WTC11 (cell line): ENCODE results near the gene SH2D1A.

ENCODE experiments used
- CTCF ChIP-seq: fragments of 200-600 bp; IDR thresholded peaks from 2 replicates; pipeline ENCODE4 v1.8.0; 2022; ENCODE audit warnings: antibody characterized with exemption
- GABPB1 ChIP-seq: sonication (generic); formaldehyde crosslinking; IDR thresholded peaks from 2 replicates; pipeline ENCODE4 v1.8.1; 2023; ENCODE audit warnings: mild to moderate bottlenecking, missing genetic modification reagents
- HMGXB4 ChIP-seq: sonication (generic); formaldehyde crosslinking; IDR thresholded peaks from 2 replicates; pipeline ENCODE4 v1.8.1; 2023; ENCODE audit warnings: mild to moderate bottlenecking, moderate library complexity, missing genetic modification reagents
- JUN ChIP-seq: sonication (generic); formaldehyde crosslinking; IDR thresholded peaks from 2 replicates; pipeline ENCODE4 v1.8.0; 2023; ENCODE audit warnings: mild to moderate bottlenecking, missing genetic modification reagents
- KAT7 ChIP-seq: sonication (generic); formaldehyde crosslinking; IDR thresholded peaks from 2 replicates; pipeline ENCODE4 v1.8.1; 2023; ENCODE audit warnings: missing genetic modification reagents, mild to moderate bottlenecking, borderline replicate concordance

- TF ChIP-seq JUN (CRISPR knock-in tag) (no peak), GABPB1 (CRISPR knock-in tag) (no peak), CTCF (no peak), HMGXB4 (CRISPR knock-in tag) (no peak), KAT7 (no peak)
Measured at GRCh38 chrX:124386401-124386800, 40.0 kb downstream of the SH2D1A start.
